Esophagus muscularis mucosa (tissue), 3 donors: ENCODE results near the gene MRPS23.

Source experiments
- CTCF ChIP-seq, 3 experiments: fragments of 200-600 bp in 2 of 3; fragments of 450-650 bp in 1 of 3; sonication (generic) in 2 of 3; IDR thresholded peaks; one replicate each; pipeline ENCODE4 v1.5.1; 2017 to 2019; ENCODE audit warnings: antibody characterized with exemption in 3 of 3, mild to moderate bottlenecking in 2 of 3, moderate library complexity in 1 of 3
- EP300 ChIP-seq: sonication (generic); formaldehyde crosslinking; IDR thresholded peaks from one replicate; pipeline ENCODE4 v1.6.1; 2017; ENCODE audit warnings: antibody characterized with exemption

- no peak for TF ChIP-seq CTCF (IDR thresholded peaks at IDR 0.05)
- no peak for TF ChIP-seq EP300
Observed at GRCh38 chr17:57866723-57867122, 16.9 kb upstream of the MRPS23 start.
